GM21423 (cell line): ENCODE results near the gene NASP.
"Not testable (repeated sequence)": the region's sequence is repeated elsewhere in the genome, so short reads cannot be mapped to it uniquely, and the experiment has no call there.

Source experiments
- ATAC-seq: cut with Tn5 transposase; IDR thresholded peaks from one replicate; pipeline ENCODE4 v1.9.1; 2021; ENCODE audit warnings: mild to moderate bottlenecking, moderate library complexity; ENCODE audit not compliant: unreplicated experiment

The NASP gene

DNA sequence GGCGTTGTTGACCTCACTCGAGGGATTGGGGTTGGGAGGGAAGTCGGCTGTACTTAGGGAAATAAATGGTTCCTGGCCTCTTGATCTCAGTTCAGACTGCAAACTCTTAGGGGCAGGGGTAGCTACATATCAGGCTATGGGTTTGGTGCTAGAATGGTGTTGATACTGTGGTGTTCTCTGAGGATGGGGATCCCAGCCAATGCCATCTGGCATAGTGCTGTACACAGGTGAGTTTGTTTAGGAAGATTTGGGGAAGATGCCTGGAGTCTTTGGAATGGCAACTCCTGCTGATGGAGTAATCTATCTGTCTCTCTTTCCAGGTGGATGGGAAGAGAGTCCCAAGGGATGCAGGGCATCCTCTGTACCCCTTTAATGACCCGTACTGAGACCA lies 14.3 kb upstream of the NASP start:
- no peak for ATAC-seq

DNA sequence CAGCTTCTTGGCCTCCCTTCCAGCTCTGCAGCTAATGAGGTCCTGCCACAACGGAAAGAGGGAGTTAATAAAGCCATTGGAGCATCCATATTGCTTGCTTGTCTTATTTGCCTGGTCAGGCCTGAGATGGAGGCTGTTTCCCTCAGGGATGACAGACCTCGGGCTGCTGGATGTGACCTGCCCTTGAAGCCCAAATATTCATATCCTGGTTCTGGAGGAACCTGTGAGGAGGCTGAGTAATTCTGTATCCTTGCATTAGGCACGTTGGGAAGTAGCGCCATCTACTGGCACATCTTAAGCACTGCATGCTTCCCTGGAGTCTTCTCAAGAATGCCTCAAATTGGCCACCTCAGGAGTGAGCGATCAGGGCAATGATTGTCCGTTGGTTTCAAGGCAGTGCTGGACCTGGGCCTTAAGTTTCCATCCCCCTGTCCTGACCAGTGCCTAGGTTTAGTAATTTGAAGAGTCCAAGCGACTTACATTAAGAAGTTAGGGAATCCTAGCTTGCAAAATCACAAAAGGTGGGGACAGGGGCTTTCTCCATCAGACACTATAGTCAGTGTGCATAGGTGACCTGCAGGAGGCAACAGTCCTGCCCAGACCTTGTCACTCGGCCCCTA lies 13.8 kb upstream of the NASP start:
- peak; percentile 44 for ATAC-seq

DNA sequence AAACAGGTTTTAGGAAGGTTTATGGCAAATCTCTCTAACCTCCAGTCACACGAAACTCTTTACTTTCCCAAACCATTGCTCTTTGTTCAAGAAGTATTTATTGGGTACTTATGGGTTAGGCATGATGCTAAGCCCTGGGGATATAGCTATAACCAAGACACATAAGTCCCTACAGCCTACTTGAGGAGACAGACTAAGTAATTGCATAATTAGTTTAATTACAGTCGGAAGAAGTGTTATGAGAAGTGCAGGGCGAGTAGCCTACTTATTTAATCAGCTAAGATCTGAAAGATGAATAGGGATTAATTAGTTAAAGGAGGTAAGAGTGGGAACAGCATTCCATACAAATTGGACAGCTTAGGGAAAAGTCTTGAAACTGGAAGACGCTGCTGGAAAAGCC lies 13.2 kb upstream of the NASP start:
- no peak for ATAC-seq

DNA sequence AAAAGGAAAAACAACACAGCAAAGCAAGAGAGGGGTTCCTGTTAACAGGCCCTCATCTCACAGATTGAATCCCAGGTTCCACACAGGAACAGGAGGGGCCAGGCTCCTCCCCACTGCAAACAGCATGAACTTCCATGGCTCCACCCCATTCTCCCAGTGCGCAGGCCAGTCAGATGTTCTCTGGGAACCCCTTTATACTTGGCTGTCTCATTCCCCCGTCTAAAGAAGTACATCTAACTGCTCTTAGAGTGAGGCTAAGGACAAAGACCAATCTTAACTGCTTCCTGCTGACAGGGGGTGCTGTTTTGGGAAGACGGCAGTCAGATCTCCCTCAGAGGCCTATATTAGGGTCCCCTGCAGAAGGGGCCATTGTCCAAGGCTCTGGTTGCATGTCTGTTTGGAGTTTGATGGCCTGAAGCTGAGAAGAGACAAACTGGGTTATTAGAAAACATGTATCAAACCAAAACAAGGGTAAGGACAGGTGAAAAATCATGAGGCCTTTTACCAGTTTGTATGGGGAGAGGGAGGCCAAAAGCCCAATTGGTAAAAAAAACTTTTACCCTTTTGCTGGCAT lies 10.5 kb upstream of the NASP start:
- no peak for ATAC-seq

DNA sequence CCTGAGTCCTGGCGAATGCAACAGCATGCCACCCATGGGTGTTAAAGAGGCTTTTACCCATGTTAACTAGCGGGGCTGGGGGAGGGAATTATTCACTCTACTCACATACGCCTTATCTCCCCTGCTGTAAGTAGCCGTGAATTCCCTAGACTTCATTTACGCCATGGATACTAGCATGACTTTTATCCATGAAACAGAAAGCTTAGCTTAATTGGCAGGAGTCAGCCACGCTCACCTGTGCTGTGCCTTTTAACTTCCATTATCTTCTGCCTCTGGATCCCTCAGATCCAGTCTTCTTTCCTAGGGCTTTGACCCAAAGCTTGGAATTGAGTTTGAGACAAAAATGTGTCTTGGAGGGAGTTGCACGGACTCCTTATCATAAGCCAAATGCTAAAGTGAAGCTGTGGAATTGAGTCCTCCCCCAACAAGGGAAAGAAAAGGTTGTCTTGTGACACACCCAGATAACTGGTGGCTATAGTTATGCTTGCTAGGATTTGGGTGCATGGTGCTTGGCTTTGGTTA lies 9.7 kb upstream of the NASP start:
- ATAC-seq: no peak

DNA sequence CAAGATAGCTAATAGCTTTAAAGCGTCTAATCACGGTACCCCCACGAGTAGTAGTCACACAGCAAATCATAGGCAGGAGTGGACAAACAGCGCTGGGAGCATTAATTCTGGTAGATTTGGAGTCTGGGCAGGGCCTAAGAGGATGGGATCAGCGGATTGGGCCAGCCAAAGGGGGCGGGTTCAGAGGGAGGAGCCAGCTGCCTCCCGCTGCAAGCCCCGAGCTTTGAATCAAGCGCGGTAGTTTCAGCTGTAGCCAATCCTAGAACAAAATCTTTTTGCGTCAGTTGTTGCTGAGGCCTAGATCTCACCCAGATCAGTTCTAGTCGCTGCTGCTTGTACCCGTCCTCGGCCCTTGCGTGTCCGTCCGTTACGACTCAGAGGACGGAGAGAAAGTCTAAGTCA lies 576 bp upstream of the NASP start:
- peak; percentile 72 for ATAC-seq

DNA sequence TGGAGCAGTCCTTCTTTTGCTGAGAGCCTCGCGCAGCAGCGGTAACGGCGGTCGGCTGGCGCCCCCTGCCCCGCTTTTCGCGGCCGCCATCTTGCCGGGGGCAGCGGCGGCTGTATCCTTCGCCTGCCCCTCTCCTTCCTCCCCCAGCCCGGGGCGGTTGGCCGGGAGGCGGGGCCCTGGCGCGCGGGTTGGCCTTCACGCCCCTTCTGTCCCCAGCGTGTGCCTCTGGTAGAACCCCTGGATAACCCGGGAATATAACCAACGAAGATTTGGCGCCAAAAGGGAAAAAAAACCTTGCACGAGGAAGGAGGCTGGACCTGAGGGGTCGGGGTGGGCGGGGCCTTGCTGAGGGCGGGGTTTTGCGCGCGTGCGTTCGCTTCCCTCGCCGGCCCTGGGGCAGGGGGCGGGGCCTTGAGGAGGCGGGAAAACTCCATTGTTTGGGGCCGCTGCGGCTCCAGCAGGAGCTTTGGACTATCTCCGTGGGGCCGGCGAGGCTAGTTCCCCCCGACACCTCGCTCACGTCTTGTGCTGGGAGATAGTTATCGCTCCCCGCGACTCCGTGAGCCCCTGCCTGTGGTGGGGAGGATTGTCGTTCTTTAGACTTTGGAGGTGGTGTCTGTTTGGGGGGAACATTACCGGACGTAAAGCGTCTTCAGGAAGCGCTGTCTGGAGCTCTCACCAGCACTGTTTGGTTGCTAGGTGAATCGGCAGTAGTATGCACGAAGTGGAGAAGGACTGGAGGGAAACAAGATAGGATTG lies 689 bp downstream of the NASP start:
- peak; percentile 37 for ATAC-seq

DNA sequence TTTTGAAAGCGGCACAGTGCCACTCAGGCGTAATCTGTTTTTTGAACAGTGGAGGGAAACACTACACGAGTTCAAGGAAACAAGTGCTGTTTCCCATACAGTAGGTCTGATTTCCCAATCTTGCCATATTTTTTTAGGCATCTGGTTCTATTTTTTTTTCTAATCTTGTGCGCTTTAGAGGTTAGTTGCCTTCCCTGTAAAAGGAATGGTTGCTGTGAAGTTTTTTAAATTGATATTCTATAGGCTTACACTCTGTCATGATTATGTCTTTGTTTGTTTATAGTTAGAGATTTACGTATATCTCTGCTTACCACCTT lies 1.2 kb downstream of the NASP start:
- ATAC-seq: no peak

DNA sequence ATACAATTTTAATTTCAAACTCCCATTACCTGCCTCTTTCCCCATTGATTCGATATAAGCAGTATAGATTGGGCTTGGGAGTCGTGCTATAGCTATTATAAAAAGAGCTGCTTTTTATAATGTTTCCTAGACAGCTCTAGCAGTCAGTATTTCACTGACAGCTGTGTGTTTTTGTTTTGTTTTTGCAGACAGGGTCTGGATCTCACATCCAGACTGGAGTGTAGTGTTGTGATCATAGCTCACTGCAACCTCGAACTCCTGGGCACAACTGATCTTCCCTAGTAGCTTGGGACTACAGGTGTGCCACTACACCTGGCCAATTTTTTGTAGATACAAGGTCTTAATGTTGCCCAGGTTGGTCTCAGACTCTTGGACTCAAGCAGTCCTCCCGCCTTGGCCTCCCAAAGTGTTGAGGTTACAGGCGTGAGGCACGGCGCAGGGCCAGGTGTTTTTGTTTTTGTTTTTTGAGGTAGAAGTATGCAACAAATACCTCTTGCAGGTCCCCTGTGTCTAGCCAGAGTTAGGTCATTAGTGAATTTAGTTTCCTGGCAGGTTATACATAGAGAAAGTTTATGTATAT lies 1.7 kb downstream of the NASP start:
- no peak for ATAC-seq

DNA sequence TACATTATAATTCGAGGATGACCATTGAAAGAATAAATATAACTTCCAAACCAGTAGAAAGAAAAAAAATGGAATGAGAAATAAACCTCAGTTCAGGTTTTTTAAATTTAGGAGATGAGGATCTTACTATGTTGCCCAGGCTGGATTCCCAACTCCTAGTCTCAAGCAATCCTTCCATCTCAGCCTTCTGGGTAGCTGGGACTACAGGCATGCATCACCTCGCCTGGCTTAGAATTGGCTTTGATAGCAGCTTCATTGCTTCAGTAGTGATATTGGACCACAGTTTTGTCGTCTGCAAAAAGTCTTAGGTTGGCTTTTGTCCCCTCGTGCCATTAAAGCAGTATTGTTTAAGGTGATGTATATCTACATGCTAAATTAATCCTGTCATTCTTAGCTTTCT lies 2.9 kb downstream of the NASP start:
- ATAC-seq: no peak

DNA sequence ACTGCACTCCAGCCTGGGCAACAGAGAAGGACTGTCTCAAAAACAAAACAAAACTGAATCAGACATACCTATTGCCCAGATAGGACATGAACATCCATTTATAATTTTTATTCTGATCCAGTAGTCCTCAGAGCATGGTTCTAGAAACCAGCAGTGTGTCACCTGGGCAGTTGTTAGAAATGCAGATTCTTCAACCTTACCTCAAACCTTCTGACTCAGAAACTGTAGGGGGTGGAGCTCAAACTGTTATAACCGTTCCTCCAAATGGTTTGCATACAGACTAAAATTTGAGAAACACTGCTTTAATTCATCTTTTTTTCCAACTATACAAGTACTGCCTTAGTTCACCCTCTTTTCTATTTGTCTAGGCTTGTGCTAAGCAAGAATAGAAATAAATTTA lies 6.0 kb downstream of the NASP start:
- ATAC-seq: no peak

DNA sequence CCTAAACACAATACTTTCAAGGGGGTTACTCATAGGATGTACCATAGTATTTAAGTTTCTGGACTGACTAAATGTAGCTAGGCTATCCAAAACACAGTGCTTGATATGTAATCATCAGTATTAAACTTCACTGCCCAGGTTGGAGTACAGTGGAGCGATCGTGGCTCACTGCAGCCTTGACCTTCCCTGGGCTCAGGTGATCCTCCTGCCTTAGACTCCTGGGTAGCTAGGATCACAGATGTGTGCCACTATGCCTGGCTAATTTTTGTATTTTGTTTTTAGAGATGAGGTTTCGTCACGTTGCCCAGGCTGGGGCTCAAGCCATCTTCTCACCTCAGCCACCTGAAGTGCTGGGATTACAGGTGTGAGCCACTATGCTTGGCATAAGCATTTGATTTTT lies 10.6 kb downstream of the NASP start:
- ATAC-seq: no peak

DNA sequence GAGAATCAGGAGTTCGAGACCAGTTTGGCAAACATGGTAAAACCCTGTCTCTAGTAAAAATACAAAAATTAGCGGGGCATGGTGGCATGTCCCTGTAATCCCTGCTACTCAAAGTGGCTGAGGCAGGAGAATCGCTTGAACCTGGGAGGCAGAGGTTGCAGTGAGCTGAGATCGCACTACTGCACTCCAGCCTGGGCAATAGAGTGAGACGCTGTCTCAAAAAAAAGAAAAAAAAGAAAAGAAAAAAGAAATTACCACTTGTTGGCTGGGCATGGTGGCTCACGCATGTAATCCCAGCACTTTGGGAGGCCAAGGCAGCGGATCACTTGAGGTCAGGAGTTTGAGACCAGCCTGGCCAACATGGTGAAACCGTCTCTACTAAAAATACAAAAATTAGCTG lies 12.9 kb downstream of the NASP start:
- not testable (repeated sequence) for ATAC-seq

DNA sequence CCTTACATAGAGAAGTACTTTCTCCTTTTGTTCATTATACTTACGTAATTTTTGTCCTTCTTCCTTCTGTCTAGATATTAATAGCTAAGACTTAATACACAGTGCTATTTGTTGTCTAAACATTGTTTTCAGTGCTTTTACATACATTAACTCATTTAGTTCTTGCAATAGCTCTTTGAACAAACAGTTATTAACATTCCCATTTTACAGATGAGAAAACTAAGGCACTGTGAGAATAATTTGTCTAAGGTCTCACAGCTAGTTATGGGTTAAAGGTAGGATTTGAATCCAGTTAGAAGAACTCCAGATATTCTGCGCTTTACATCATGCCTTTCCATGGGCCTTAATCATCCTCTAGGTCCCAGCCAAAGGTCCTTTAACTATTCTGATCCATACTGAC lies 20.4 kb downstream of the NASP start:
- no peak for ATAC-seq

DNA sequence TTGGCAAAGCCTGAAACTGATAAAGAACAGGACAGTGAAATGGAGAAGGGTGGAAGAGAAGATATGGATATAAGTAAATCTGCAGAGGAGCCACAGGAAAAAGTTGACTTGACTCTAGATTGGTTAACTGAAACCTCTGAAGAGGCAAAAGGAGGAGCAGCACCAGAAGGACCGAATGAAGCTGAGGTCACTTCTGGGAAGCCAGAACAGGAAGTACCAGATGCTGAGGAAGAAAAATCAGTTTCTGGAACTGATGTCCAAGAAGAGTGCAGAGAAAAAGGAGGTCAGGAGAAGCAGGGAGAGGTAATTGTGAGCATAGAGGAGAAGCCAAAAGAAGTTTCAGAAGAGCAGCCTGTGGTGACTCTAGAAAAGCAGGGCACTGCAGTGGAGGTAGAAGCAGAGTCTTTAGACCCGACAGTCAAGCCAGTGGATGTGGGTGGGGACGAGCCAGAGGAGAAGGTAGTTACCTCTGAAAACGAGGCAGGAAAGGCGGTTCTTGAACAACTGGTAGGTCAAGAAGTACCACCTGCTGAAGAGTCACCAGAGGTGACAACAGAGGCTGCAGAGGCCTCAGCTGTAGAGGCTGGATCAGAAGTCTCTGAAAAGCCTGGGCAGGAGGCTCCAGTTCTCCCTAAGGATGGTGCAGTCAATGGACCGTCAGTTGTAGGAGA lies 23.7 kb downstream of the NASP start:
- ATAC-seq: no peak

DNA sequence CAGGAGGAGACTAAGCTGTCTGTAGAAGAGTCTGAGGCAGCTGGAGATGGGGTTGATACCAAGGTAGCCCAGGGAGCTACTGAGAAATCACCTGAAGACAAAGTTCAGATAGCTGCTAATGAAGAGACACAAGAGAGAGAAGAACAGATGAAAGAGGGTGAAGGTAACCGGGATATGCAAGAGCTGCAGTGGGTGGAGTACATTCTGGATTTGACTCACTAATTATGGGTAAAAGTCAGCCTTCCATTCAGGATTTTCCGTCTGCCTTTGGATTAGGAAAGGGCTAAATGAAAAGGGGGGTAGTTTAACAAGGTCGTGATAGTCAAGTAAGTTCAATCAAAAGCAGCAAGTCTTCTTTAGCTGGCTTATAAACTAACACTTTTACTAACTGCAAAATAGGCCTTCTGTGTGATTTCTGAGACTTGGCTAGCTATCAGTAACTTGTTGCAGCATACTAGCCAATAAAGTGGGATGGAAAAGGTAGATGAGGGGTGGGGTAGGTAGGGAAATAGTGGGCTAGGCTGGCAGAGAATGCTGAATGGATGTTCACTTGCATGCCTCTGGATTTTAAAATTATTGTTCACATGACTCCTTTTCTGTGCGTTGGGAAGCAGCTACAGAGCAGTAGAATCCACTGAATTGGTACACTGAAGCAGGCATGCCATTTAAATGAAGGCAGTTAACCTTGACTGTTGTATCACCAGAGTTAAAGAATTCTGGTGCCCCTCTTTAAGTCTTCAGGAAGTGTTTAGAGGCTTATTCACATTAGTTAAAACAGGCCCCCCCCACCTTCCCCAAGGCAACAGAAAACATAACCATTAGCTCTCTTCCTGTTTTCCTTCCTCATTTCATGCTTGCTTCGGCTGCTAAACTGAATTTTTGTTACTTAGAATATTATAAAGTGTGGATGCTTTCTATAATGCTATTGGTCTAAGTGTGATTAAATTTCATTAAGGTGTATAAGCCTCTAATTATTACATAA lies 24.6 kb downstream of the NASP start:
- no peak for ATAC-seq

DNA sequence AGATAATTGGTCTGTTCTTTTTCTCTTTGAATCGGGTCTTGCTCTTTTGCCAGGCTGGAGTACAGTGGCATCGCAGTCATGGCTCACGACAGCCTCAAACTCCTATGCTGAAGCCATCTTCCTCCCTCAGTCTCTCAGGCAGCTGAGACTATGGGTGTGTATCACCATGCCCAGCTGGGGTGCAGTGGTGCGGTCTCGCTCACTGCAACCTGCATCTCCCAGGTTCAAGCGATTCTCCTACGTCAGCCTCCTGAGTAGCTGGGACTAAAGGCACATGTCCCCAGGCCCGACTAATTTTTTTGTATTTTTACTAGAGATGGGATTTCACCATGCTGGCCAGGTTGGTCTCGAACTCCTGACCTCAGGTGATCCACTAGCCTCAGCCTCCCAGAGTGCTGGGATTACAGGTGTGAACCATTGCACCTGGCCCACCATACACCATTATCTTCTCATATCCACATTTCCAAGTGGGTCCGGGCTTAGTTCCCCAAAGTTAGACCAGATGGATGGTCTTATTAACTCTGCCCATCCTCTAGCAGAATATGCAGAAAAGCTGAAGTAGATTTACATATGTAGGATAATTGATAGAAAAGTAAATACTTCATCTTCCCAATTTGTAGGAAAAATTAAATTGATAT lies 26.9 kb downstream of the NASP start:
- ATAC-seq: no peak

DNA sequence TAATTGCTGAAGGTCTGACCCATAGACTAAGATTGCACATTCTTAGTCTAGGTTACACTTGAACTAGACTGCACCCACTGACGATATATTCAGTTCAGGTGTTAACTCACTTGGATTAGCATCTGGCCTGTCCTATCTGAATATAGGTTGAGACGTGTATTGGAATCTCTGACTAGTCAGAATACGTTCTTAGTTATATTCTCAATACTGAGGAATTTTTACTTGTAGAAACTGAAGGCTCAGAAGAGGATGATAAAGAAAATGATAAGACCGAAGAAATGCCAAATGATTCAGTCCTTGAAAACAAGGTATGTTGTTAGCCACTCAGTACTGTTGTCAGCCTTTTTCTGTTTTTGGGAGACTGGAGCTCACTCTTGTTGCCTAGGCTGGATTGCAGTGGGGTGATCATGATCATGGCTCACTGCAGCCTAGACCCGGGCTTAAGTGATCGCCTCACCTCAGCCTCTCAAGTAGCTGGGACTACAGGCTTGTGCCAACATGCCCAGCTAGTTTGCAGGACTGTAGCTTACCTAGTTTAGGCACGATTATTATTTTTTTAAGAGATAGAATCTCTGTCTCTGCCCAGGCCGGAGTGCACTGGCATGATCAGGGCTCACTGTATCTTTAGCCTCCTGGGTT lies 29.2 kb downstream of the NASP start:
- ATAC-seq: no peak

DNA sequence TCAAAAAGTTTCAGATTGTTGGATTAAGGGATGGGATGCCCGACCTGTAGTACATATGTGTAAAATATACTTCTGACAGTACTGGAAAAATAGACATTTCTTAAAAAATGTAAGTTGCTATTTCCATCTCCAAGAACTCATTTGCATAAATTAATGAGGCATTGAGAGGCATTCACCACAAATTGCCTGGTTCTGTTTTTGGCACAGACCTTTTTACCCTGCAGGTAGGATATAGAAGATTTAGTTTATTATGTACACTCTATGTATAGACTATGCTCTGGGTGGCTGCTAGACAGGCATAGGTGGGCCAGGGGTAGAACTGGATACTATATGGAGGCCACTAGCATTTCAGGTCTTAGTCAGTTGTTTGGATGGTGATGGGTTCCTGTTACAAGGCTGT lies 32.0 kb downstream of the NASP start:
- ATAC-seq: no peak
